ENCODE data around the gene IFITM10.
"Not testable (repeated sequence)": the region's sequence is repeated elsewhere in the genome, so short reads cannot be mapped to it uniquely, and the experiment has no call there.

Gene IFITM10

DNA sequence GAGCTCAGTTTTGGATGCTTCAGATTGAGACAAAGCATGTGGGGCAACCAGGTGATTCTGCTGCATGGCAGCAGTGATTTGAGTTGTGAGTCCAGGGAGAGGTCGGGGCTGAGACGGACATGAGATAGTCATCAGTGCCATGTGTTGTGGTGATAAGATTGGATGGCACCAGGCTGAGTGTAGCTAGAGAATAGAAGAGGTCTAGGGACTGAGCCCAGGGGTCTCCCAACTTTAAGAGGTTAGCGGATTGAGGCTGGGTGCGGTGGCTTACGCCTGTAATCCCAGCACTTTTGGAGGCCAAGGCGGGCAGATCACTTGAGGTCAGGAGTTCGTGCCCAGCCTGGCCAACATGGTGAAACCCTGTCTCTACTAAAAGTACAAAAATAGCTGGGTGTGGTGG lies 19.7 kb upstream of the IFITM10 start:
- no peaks in the 10 kb centered on the region for H3K27me3 ChIP-seq (ENCODE audit: low read length)
- H2AFZ ChIP-seq (ENCODE audit: low read depth, low read length, severe bottlenecking), result no peak overlapping the region
- H3K9me3 ChIP-seq (ENCODE audit: insufficient read depth, low read length), result no peaks in the 10 kb centered on the region
- H3K9me2 ChIP-seq (replicated peaks; ENCODE audit: insufficient read depth, low read length), result no peaks in the 10 kb centered on the region
- H3K4me3 ChIP-seq (ENCODE audit: insufficient read depth, low read length, poor library complexity, severe bottlenecking), result no peak overlapping the region
- TF ChIP-seq, protein P1, sequence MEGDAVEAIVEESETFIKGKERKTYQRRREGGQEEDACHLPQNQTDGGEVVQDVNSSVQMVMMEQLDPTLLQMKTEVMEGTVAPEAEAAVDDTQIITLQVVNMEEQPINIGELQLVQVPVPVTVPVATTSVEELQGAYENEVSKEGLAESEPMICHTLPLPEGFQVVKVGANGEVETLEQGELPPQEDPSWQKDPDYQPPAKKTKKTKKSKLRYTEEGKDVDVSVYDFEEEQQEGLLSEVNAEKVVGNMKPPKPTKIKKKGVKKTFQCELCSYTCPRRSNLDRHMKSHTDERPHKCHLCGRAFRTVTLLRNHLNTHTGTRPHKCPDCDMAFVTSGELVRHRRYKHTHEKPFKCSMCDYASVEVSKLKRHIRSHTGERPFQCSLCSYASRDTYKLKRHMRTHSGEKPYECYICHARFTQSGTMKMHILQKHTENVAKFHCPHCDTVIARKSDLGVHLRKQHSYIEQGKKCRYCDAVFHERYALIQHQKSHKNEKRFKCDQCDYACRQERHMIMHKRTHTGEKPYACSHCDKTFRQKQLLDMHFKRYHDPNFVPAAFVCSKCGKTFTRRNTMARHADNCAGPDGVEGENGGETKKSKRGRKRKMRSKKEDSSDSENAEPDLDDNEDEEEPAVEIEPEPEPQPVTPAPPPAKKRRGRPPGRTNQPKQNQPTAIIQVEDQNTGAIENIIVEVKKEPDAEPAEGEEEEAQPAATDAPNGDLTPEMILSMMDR (IDR thresholded peaks at IDR 0.05; ENCODE audit: insufficient read depth, low read length, poor library complexity, severe bottlenecking), result no peak
- TF ChIP-seq EZH2phosphoT487 (conservative IDR thresholded peaks at IDR 0.05; ENCODE audit: low read length), result no peak
- H3F3A ChIP-seq (ENCODE audit: insufficient read depth), result no peaks in the 10 kb centered on the region
- H3K27ac ChIP-seq (ENCODE audit: low read depth, low read length), result no peak overlapping the region
- no peak overlapping the region for H3K4me2 ChIP-seq (ENCODE audit: low read depth, low read length, poor library complexity, severe bottlenecking)
- no peaks in the 10 kb centered on the region for H3K36me3 ChIP-seq (ENCODE audit: low read length)
- no peaks in the 10 kb centered on the region for H4K20me1 ChIP-seq (ENCODE audit: low read depth, low read length)
- no peak overlapping the region for H3K9ac ChIP-seq (ENCODE audit: low read length)
- no peaks in the 10 kb centered on the region for H3K79me2 ChIP-seq (ENCODE audit: insufficient read depth, low read length)

DNA sequence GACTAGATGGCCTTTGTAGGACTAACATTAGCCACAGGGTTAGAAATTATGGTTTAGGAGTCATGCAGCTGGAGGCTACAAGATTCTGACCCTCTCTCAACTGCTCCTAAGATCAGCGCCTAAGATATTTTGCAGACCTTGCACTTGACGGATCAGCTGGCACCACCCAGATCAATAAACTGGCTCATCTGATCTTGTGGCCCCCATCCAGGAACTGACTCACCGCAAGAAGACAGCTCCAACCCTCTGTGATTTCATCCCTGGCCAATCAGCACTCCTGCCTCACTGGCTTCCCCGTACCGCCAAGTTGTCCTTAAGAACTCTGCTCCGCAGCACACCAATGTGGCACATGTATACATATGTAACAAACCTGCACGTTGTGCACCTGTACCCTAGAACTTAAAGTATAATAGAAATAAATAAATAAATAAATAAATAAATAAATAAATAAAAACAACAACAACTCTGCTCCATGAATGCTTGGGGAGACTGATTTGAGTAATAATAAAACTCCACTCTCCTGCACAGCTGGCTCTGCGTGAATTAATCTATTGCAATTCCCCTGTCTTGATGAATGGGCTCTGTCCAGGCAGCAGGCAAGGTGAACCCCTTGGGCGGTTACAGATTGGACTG lies 19.0 kb upstream of the IFITM10 start:
- not testable (repeated sequence) for H3K9ac ChIP-seq (ENCODE audit: low read length); H3K79me2 ChIP-seq (ENCODE audit: insufficient read depth, low read length); H3K27ac ChIP-seq (ENCODE audit: low read depth, low read length); H3K27me3 ChIP-seq (ENCODE audit: low read length); H3K4me3 ChIP-seq (ENCODE audit: insufficient read depth, low read length, poor library complexity, severe bottlenecking); H3K36me3 ChIP-seq (ENCODE audit: low read length); H3K4me2 ChIP-seq (ENCODE audit: low read depth, low read length, poor library complexity, severe bottlenecking); H2AFZ ChIP-seq (ENCODE audit: low read depth, low read length, severe bottlenecking); H3F3A ChIP-seq (ENCODE audit: insufficient read depth); H3K9me3 ChIP-seq (ENCODE audit: insufficient read depth, low read length); H3K9me2 ChIP-seq (replicated peaks; ENCODE audit: insufficient read depth, low read length); H4K20me1 ChIP-seq (ENCODE audit: low read depth, low read length)

DNA sequence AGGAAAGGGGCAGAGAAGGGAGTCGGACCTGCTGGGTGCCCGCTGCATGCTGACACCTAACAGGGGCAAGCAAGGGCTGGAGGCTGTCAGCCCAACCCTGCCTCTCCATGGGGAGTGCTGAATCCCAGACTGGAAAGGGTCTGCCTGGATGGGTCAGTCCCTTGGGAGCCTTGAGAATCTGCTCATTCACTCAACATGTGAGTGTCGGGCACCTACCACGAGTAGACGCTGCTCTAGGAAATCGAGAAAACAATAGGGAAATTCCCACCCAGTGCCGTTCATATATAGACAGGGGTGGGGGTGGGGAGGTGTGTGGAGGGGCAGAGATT lies 17.7 kb upstream of the IFITM10 start:
- no peaks in the 10 kb centered on the region for H3F3A ChIP-seq (ENCODE audit: insufficient read depth)
- no peaks in the 10 kb centered on the region for H3K27me3 ChIP-seq (ENCODE audit: low read length)
- no peaks in the 10 kb centered on the region for H4K20me1 ChIP-seq (ENCODE audit: low read depth, low read length)
- no peak for TF ChIP-seq EZH2phosphoT487 (conservative IDR thresholded peaks at IDR 0.05; ENCODE audit: low read length)
- TF ChIP-seq, protein P1 (IDR thresholded peaks at IDR 0.05; ENCODE audit: insufficient read depth, low read length, poor library complexity, severe bottlenecking), result no peak
- H3K79me2 ChIP-seq (ENCODE audit: insufficient read depth, low read length), result no peaks in the 10 kb centered on the region
- no peaks in the 10 kb centered on the region for H3K9me3 ChIP-seq (ENCODE audit: insufficient read depth, low read length)
- H3K36me3 ChIP-seq (ENCODE audit: low read length), result no peaks in the 10 kb centered on the region
- no peak overlapping the region for H2AFZ ChIP-seq (ENCODE audit: low read depth, low read length, severe bottlenecking)
- no peak overlapping the region for H3K9ac ChIP-seq (ENCODE audit: low read length)
- H3K4me2 ChIP-seq (ENCODE audit: low read depth, low read length, poor library complexity, severe bottlenecking), result no peak overlapping the region
- H3K9me2 ChIP-seq (replicated peaks; ENCODE audit: insufficient read depth, low read length), result no peaks in the 10 kb centered on the region
- H3K4me3 ChIP-seq (ENCODE audit: insufficient read depth, low read length, poor library complexity, severe bottlenecking), result no peak overlapping the region
- H3K27ac ChIP-seq (ENCODE audit: low read depth, low read length), result no peak overlapping the region

DNA sequence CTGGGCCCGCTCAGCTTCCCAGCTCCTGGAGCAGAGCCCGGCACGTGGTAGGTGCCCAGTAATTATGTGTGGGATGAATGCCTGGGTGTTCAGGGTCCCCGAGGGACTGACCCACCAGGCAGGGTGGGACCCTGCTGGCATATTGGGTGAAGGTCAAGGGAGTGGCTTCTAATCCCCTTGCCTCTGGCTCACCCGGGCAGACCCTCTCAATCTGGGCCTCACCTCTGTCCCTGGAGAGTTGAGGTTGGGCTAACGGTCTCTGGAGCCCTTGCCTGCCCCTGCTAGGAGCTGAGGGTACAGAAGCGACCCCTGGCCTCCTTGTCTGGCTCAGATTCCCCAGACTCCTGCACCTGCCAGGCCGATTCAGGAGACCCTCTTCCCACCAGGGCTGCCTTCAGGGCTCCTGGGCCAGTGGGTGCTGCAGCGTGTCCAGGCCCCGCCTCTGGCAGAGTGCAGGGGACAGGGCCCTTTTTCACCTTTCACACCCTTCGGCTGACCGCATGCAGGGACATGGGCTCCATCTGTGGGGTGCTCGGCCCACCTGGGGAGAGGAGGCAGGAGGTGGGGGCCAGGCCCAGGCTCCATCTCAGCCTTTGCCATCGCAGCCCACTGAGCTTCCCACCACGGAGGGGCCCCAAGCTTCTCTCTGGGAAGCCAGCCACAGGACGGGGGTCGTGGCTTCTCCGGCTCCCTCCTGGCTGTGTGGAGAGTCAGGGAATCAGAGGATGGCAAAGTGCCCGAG lies 17.2 kb upstream of the IFITM10 start:
- Histone ChIP-seq H3K36me3 (ENCODE audit: low read length) (no peaks in the 10 kb centered on the region), H3F3A (ENCODE audit: insufficient read depth) (no peaks in the 10 kb centered on the region), H4K20me1 (ENCODE audit: low read depth, low read length) (no peaks in the 10 kb centered on the region), H3K9me2 (replicated peaks; ENCODE audit: insufficient read depth, low read length) (no peaks in the 10 kb centered on the region), H3K4me2 (ENCODE audit: low read depth, low read length, poor library complexity, severe bottlenecking) (no peak overlapping the region), H3K79me2 (ENCODE audit: insufficient read depth, low read length) (no peaks in the 10 kb centered on the region), H3K9me3 (ENCODE audit: insufficient read depth, low read length) (no peaks in the 10 kb centered on the region), H3K9ac (ENCODE audit: low read length) (no peak overlapping the region), H3K27ac (ENCODE audit: low read depth, low read length) (no peak overlapping the region), H3K4me3 (ENCODE audit: insufficient read depth, low read length, poor library complexity, severe bottlenecking) (no peak overlapping the region), H3K27me3 (ENCODE audit: low read length) (no peaks in the 10 kb centered on the region), H2AFZ (ENCODE audit: low read depth, low read length, severe bottlenecking) (no peak overlapping the region)
- TF ChIP-seq EZH2phosphoT487 (conservative IDR thresholded peaks at IDR 0.05; ENCODE audit: low read length), result no peak
- TF ChIP-seq, protein P1 (IDR thresholded peaks at IDR 0.05; ENCODE audit: insufficient read depth, low read length, poor library complexity, severe bottlenecking), result no peak
